Cerebellar nuclear complex (tissue), 1 donor: ENCODE data around the gene SLC41A3.
A peak's percentile ranks its signal among the peaks of the same experiment; 100 is the strongest.

Experiments used
- DNase-seq, 2 experiments: peaks; one replicate each; lab custom pipeline; 2025; lab: John Stamatoyannopoulos, UW

SLC41A3 gene

GRCh38 chr3:126083913-126084767 lies at the start of gene SLC41A3:
Gene SLC41A3 (minus strand): TSS chr3:126084124. CDS start chr3:126068219, 15,905 bp downstream.
- DNase-seq, result peak in 1 of 2 experiments; percentile 48

GRCh38 chr3:126133606-126134005 lies 49.7 kb upstream of the SLC41A3 start:
- no peak for DNase-seq

GRCh38 chr3:126132751-126133511 lies 49.0 kb upstream of the SLC41A3 start:
- no peak for DNase-seq

- no peak for DNase-seq
These were observed 48.2 kb upstream of the SLC41A3 start for GRCh38 chr3:126131881-126132750.

GRCh38 chr3:126130981-126131745 lies 47.2 kb upstream of the SLC41A3 start:
- DNase-seq, result no peak

- no peak for DNase-seq
These were observed 46.3 kb upstream of the SLC41A3 start for GRCh38 chr3:126130081-126130855.

- no peak for DNase-seq
These were observed 45.5 kb upstream of the SLC41A3 start for GRCh38 chr3:126129398-126129891.

- DNase-seq, result no peak
These were observed 44.8 kb upstream of the SLC41A3 start for GRCh38 chr3:126128504-126129397.

- no peak for DNase-seq
These were observed 44.0 kb upstream of the SLC41A3 start for GRCh38 chr3:126127904-126128303.

GRCh38 chr3:126127452-126127851 lies 43.5 kb upstream of the SLC41A3 start:
- DNase-seq, result no peak

- no peak for DNase-seq
These were observed 43.0 kb upstream of the SLC41A3 start for GRCh38 chr3:126126811-126127431.

- DNase-seq, result no peak
These were observed 42.4 kb upstream of the SLC41A3 start for GRCh38 chr3:126126286-126126685.

- no peak for DNase-seq
These were observed 41.9 kb upstream of the SLC41A3 start for GRCh38 chr3:126125781-126126251.

GRCh38 chr3:126125341-126125740 lies 41.4 kb upstream of the SLC41A3 start:
- no peak for DNase-seq

- DNase-seq, result no peak
These were observed 41.0 kb upstream of the SLC41A3 start for GRCh38 chr3:126124896-126125295.

GRCh38 chr3:126124148-126124868 lies 40.4 kb upstream of the SLC41A3 start:
- no peak for DNase-seq

- no peak for DNase-seq
These were observed 37.7 kb upstream of the SLC41A3 start for GRCh38 chr3:126121632-126122031.

GRCh38 chr3:126121074-126121473 lies 37.1 kb upstream of the SLC41A3 start:
- no peak for DNase-seq
